BLaER1 (cell line): ENCODE measurements around the gene UGT1A7.
"Not testable (repeated sequence)": the region's sequence is repeated elsewhere in the genome, so short reads cannot be mapped to it uniquely, and the experiment has no call there.

ENCODE experiments used
- H3K27ac ChIP-seq: shearing (Covaris generic); formaldehyde crosslinking; 2 replicates; pipeline ENCODE4 v1.8.1; 2022
- H3K27me3 ChIP-seq: shearing (Covaris generic); formaldehyde crosslinking; 2 replicates; pipeline ENCODE4 v1.8.1; 2022
- H3K36me3 ChIP-seq: shearing (Covaris generic); formaldehyde crosslinking; 2 replicates; pipeline ENCODE4 v1.8.1; 2022
- H3K4me1 ChIP-seq: shearing (Covaris generic); formaldehyde crosslinking; 2 replicates; pipeline ENCODE4 v1.8.1; 2022
- H3K4me2 ChIP-seq: shearing (Covaris generic); formaldehyde crosslinking; 2 replicates; pipeline ENCODE4 v1.8.1; 2022
- H3K4me3 ChIP-seq: shearing (Covaris generic); formaldehyde crosslinking; 2 replicates; pipeline ENCODE4 v1.8.1; 2022
- H3K9ac ChIP-seq: shearing (Covaris generic); formaldehyde crosslinking; 2 replicates; pipeline ENCODE4 v1.8.1; 2022
- H3K9me3 ChIP-seq: shearing (Covaris generic); formaldehyde crosslinking; 2 replicates; pipeline ENCODE4 v1.8.1; 2022
- H4K20me1 ChIP-seq: shearing (Covaris generic); formaldehyde crosslinking; 2 replicates; pipeline ENCODE4 v1.8.1; 2022
- Cebpa-rat ChIP-seq: shearing (Covaris generic); IDR thresholded peaks from 2 replicates; pipeline ENCODE4 v1.8.1; 2022

UGT1A7 gene

GRCh38 chr2:233693963-233694362, 12.3 kb downstream of the UGT1A7 start:
- no peak overlapping the region for H3K4me2 ChIP-seq
- no peaks in the 10 kb centered on the region for H3K9me3 ChIP-seq
- no peak for TF ChIP-seq Cebpa-rat
- no peak overlapping the region for H3K4me3 ChIP-seq
- no peak overlapping the region for H3K27ac ChIP-seq
- no peaks in the 10 kb centered on the region for H3K4me1 ChIP-seq
- H3K9ac ChIP-seq: no peak overlapping the region
- no peaks in the 10 kb centered on the region for H4K20me1 ChIP-seq
- no peaks in the 10 kb centered on the region for H3K36me3 ChIP-seq
- H3K27me3 ChIP-seq: no peaks in the 10 kb centered on the region

- no peak overlapping the region for H3K4me3 ChIP-seq
- no peaks in the 10 kb centered on the region for H3K36me3 ChIP-seq
- H3K9ac ChIP-seq: no peak overlapping the region
- H3K27ac ChIP-seq: no peak overlapping the region
- H3K4me2 ChIP-seq: no peak overlapping the region
- H4K20me1 ChIP-seq: no peaks in the 10 kb centered on the region
- no peaks in the 10 kb centered on the region for H3K4me1 ChIP-seq
- H3K9me3 ChIP-seq: 0 out of 2 replicates have a peak, but pooled peaks cover under 1% of the 10 kb centered on the region
- no peak for TF ChIP-seq Cebpa-rat
- H3K27me3 ChIP-seq: no peaks in the 10 kb centered on the region
These were observed 17.0 kb downstream of the UGT1A7 start for GRCh38 chr2:233698740-233699139.

- peaks cover 4% of the 10 kb centered on the region; the same call in 1 of the 2 replicates for H3K9me3 ChIP-seq
- no peaks in the 10 kb centered on the region for H4K20me1 ChIP-seq
- no peaks in the 10 kb centered on the region for H3K27me3 ChIP-seq
- H3K4me1 ChIP-seq: no peaks in the 10 kb centered on the region
- no peaks in the 10 kb centered on the region for H3K36me3 ChIP-seq
- TF ChIP-seq Cebpa-rat: no peak
- H3K9ac ChIP-seq: no peak overlapping the region
- H3K4me3 ChIP-seq: no peak overlapping the region
- H3K4me2 ChIP-seq: no peak overlapping the region
- no peak overlapping the region for H3K27ac ChIP-seq
These were observed 17.8 kb downstream of the UGT1A7 start for GRCh38 chr2:233699424-233700027.

- Histone ChIP-seq H4K20me1 (no peaks in the 10 kb centered on the region), H3K4me2 (no peak overlapping the region), H3K36me3 (no peaks in the 10 kb centered on the region), H3K9ac (no peak overlapping the region), H3K4me3 (no peak overlapping the region), H3K27me3 (no peaks in the 10 kb centered on the region), H3K9me3 (peaks cover 4% of the 10 kb centered on the region; the same call in 1 of the 2 replicates), H3K4me1 (no peaks in the 10 kb centered on the region), H3K27ac (no peak overlapping the region)
- TF ChIP-seq Cebpa-rat: no peak
These were observed 18.4 kb downstream of the UGT1A7 start for GRCh38 chr2:233700028-233700635.

- not testable (repeated sequence) for H3K9ac ChIP-seq, H3K9me3 ChIP-seq, H3K27ac ChIP-seq, H3K4me1 ChIP-seq, H3K4me3 ChIP-seq, H3K36me3 ChIP-seq, H4K20me1 ChIP-seq, H3K4me2 ChIP-seq, H3K27me3 ChIP-seq
These were observed 19.1 kb downstream of the UGT1A7 start for GRCh38 chr2:233700842-233701241.

- H3K4me2 ChIP-seq: no peak overlapping the region
- H3K27ac ChIP-seq: no peak overlapping the region
- H3K4me3 ChIP-seq: no peak overlapping the region
- no peaks in the 10 kb centered on the region for H4K20me1 ChIP-seq
- H3K27me3 ChIP-seq: no peaks in the 10 kb centered on the region
- H3K36me3 ChIP-seq: no peaks in the 10 kb centered on the region
- no peak for TF ChIP-seq Cebpa-rat
- no peaks in the 10 kb centered on the region for H3K4me1 ChIP-seq
- no peak overlapping the region for H3K9ac ChIP-seq
- H3K9me3 ChIP-seq: peaks cover 4% of the 10 kb centered on the region; the same call in 1 of the 2 replicates
These were observed 20.5 kb downstream of the UGT1A7 start for GRCh38 chr2:233702238-233702637.

- no peaks in the 10 kb centered on the region for H3K36me3 ChIP-seq
- no peak overlapping the region for H3K9ac ChIP-seq
- H3K27ac ChIP-seq: no peak overlapping the region
- no peaks in the 10 kb centered on the region for H4K20me1 ChIP-seq
- peaks cover 4% of the 10 kb centered on the region; the same call in 1 of the 2 replicates for H3K9me3 ChIP-seq
- no peak overlapping the region for H3K4me3 ChIP-seq
- no peaks in the 10 kb centered on the region for H3K4me1 ChIP-seq
- no peak for TF ChIP-seq Cebpa-rat
- no peak overlapping the region for H3K4me2 ChIP-seq
- no peaks in the 10 kb centered on the region for H3K27me3 ChIP-seq
These were observed 24.3 kb downstream of the UGT1A7 start for GRCh38 chr2:233705911-233706506.

GRCh38 chr2:233706720-233707119, 25.0 kb downstream of the UGT1A7 start:
- no peaks in the 10 kb centered on the region for H3K36me3 ChIP-seq
- H3K4me1 ChIP-seq: no peaks in the 10 kb centered on the region
- no peaks in the 10 kb centered on the region for H3K27me3 ChIP-seq
- no peak overlapping the region for H3K9ac ChIP-seq
- H3K4me3 ChIP-seq: no peak overlapping the region
- no peak overlapping the region for H3K4me2 ChIP-seq
- no peak for TF ChIP-seq Cebpa-rat
- no peaks in the 10 kb centered on the region for H4K20me1 ChIP-seq
- H3K9me3 ChIP-seq: peaks cover 4% of the 10 kb centered on the region; the same call in 1 of the 2 replicates
- H3K27ac ChIP-seq: no peak overlapping the region

- Histone ChIP-seq H3K4me2 (no peak overlapping the region), H3K9me3 (peaks cover 4% of the 10 kb centered on the region; the same call in 1 of the 2 replicates), H3K27me3 (no peaks in the 10 kb centered on the region), H3K27ac (no peak overlapping the region), H4K20me1 (no peaks in the 10 kb centered on the region), H3K4me1 (no peaks in the 10 kb centered on the region), H3K4me3 (no peak overlapping the region), H3K36me3 (no peaks in the 10 kb centered on the region), H3K9ac (no peak overlapping the region)
- no peak for TF ChIP-seq Cebpa-rat
These were observed 26.4 kb downstream of the UGT1A7 start for GRCh38 chr2:233707940-233708644.

- no peaks in the 10 kb centered on the region for H3K27me3 ChIP-seq
- H3K4me2 ChIP-seq: no peak overlapping the region
- no peaks in the 10 kb centered on the region for H3K36me3 ChIP-seq
- H3K4me1 ChIP-seq: no peaks in the 10 kb centered on the region
- no peaks in the 10 kb centered on the region for H4K20me1 ChIP-seq
- H3K27ac ChIP-seq: no peak overlapping the region
- H3K9me3 ChIP-seq: peaks cover 1% of the 10 kb centered on the region; the same call in 1 of the 2 replicates
- no peak for TF ChIP-seq Cebpa-rat
- no peak overlapping the region for H3K4me3 ChIP-seq
- H3K9ac ChIP-seq: no peak overlapping the region
These were observed 27.2 kb downstream of the UGT1A7 start for GRCh38 chr2:233708942-233709341.
